Measurements from ENCODE around the gene ALK. TPM values are rescaled to one million over a fixed set of nuclear protein-coding genes. Genes with fewer than 3 reads are reported as not detected.

ALK gene
- total RNA-seq, 1 experiment from 2014 or later: not detected

DNA sequence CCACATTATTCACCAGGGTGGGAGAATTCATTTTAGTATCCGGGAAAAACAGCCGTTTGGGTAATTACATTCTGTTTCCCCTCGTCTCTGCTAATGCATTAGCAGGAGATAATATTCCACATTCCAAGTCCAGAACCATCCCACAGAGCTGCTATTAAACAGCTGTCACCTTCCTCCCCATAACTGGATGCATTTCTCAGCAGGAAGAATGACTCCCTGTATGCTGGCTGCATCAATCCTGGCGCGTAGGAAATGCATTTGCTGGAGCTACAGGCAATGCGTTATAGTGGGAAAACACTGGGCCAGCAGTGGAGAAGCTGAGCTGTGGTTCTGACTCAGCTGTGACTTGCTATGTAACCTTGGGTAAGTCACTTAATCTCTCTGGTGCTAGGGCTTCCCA is 560.2 kb downstream of the ALK start:
- Mint-ChIP-seq H3K4me3 (no peak overlapping the region), H3K9me3 (no peaks in the 10 kb centered on the region), H3K27me3 (ENCODE audit: low read depth) (peaks cover 11% of the 10 kb centered on the region; the same call in 1 of the 2 replicates), H3K36me3 (ENCODE audit: insufficient read depth in 1 of 3, low read depth in 3 of 3) (no peaks in the 10 kb centered on the region), H3K4me1 (peaks cover 10 to 14% of the 10 kb centered on the region in 2 experiments), H3K27ac (no peak overlapping the region)
- H3K9ac ChIP-seq (ENCODE audit: extremely low read depth, insufficient read length, low read length): no peak overlapping the region
- no peak overlapping the region for H3K23ac ChIP-seq (ENCODE audit: insufficient read length, low read depth, low read length)
- H3K79me2 ChIP-seq (ENCODE audit: insufficient read depth, low read length): no peaks in the 10 kb centered on the region
- no peaks in the 10 kb centered on the region for H3K9me3 ChIP-seq (ENCODE audit: control insufficient read depth, low read depth, low read length)
- no peak overlapping the region for H2BK15ac ChIP-seq (ENCODE audit: low read depth, low read length)
- no peak overlapping the region for H3K4me2 ChIP-seq (ENCODE audit: insufficient read depth, insufficient read length, low read length)
- no peaks in the 10 kb centered on the region; the same call in 1 of the 2 replicates for H3K4me1 ChIP-seq (ENCODE audit: insufficient read depth, low read length)
- H3K23me2 ChIP-seq (ENCODE audit: insufficient read length, low read depth, low read length, poor library complexity, severe bottlenecking): no peaks in the 10 kb centered on the region
- H3K27me3 ChIP-seq (ENCODE audit: insufficient read depth, low read length): no peaks in the 10 kb centered on the region
- DNase-seq: no peak
- H4K20me1 ChIP-seq (ENCODE audit: control insufficient read depth, insufficient read depth, insufficient read length): no peaks in the 10 kb centered on the region
- H3K4ac ChIP-seq (ENCODE audit: low read depth, low read length): no peak overlapping the region
- no peak overlapping the region for H2BK12ac ChIP-seq (ENCODE audit: insufficient read length, low read depth, low read length)
- H3K79me1 ChIP-seq (ENCODE audit: insufficient read depth, low read depth, low read length, poor library complexity, severe bottlenecking): no peaks in the 10 kb centered on the region
- no peak overlapping the region for H2BK20ac ChIP-seq (ENCODE audit: low read depth, low read length, poor library complexity, severe bottlenecking)
- no peak overlapping the region for H3K18ac ChIP-seq (ENCODE audit: insufficient read length, low read depth, low read length)
- no peak overlapping the region for H2BK5ac ChIP-seq (ENCODE audit: insufficient read length, low read length)
- H2BK120ac ChIP-seq (ENCODE audit: low read depth, low read length, poor library complexity, severe bottlenecking): no peak overlapping the region
- no peak overlapping the region for H4K8ac ChIP-seq (replicated peaks; ENCODE audit: insufficient read length, low read depth, low read length)
- no peak overlapping the region for H3K14ac ChIP-seq (ENCODE audit: insufficient read depth, low read length)
- no peak overlapping the region for H4K5ac ChIP-seq (ENCODE audit: insufficient read length, low read depth, low read length)
- TF ChIP-seq, protein P1, sequence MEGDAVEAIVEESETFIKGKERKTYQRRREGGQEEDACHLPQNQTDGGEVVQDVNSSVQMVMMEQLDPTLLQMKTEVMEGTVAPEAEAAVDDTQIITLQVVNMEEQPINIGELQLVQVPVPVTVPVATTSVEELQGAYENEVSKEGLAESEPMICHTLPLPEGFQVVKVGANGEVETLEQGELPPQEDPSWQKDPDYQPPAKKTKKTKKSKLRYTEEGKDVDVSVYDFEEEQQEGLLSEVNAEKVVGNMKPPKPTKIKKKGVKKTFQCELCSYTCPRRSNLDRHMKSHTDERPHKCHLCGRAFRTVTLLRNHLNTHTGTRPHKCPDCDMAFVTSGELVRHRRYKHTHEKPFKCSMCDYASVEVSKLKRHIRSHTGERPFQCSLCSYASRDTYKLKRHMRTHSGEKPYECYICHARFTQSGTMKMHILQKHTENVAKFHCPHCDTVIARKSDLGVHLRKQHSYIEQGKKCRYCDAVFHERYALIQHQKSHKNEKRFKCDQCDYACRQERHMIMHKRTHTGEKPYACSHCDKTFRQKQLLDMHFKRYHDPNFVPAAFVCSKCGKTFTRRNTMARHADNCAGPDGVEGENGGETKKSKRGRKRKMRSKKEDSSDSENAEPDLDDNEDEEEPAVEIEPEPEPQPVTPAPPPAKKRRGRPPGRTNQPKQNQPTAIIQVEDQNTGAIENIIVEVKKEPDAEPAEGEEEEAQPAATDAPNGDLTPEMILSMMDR (conservative IDR thresholded peaks at IDR 0.05): no peak
- H4K91ac ChIP-seq (ENCODE audit: insufficient read length, low read depth, low read length): no peak overlapping the region
- no peak overlapping the region for H3T11ph ChIP-seq (ENCODE audit: low read length)
- no peak overlapping the region for H3K56ac ChIP-seq (ENCODE audit: insufficient read length, low read depth, low read length)
- no CpG with 5 or more reads among the region's 6 CpGs for WGBS (ENCODE audit: extremely low coverage, insufficient read length, low lambda C conversion rate)
- H2AFZ ChIP-seq (ENCODE audit: low read length): no peak overlapping the region
- no peak overlapping the region for H2AK5ac ChIP-seq (ENCODE audit: insufficient read length, low read length)
- H3K27ac ChIP-seq (ENCODE audit: insufficient read length, low read depth, low read length): no peak overlapping the region
